ENCODE measurements around the gene PTCD3.

The PTCD3 gene

DNA sequence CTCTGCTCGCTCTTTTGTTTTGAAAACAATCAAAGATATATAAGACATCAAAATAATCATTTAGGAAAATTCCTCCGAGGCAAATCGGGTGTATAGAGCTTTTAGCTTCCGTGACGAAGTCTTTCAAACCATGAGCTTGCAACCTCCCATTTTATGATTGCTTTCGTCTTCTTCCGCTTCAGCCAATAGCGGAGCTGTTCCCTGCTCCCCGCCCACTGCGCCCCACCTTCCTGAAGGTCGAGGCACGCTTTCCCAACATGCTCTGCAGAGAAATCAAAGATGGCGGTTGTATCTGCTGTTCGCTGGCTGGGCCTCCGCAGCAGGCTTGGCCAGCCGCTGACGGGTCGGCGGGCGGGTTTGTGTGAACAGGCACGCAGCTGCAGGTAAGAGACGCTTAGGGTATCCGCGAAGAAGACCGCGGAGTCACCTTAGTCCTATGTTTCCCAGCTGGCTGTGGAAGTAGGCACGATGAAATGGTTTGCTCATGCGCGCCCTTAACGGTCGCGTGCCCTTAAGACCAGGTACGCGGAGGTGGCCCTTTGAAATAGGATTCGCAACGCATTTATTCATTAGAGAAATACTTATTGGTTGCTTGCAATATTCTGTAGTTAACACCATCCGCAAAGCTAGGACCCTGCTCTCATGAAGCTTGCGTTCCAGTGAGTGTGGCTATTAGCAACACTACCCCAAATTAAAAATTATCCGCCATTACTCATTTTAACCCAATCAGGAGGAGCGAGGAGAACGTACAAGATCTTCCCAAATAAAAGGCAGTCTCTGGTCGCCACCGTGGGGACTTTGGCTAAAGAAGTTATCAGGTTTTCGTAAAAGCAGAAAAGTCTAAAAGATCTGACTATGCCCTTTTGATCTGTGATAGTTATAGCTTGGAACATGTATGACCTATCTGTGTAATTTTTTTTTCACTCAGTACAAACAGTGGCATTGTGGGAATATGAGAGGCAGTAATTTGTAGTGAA lies at the start of gene PTCD3:
TSS of gene PTCD3 (plus strand) at position 267 of the 977 bp plus-strand sequence. CDS start at position 280, 13 bp downstream.
- peak within 1 kb of the TSS; percentile 92 for H3K4me3 ChIP-seq (ENCODE audit: low read depth, low read length)
- no peaks in the 10 kb centered on the region for H3K9me3 ChIP-seq (ENCODE audit: control insufficient read depth, insufficient read depth, low read depth, low read length)
- H3K27ac ChIP-seq (ENCODE audit: extremely low read depth, low read depth, low read length): peak within 1 kb of the TSS; percentile 63
- no peaks in the 10 kb centered on the region for H3K4me1 ChIP-seq (ENCODE audit: control insufficient read depth, insufficient read depth, low read length)
- POLR2A ChIA-PET: interaction anchor here (0.6 to 1.8 kb wide), 24 partner anchors 9 to 568 kb away, joined by 3 to 12 read pairs (median 4); partner anchors contain the start of genes IMMT, KDM3A and MAT2A
- CTCF ChIA-PET: interaction anchor here (0.6 to 2.0 kb wide), 4 partner anchors 14 to 585 kb away, joined by 3 to 5 read pairs (median 4); no protein-coding TSS in a partner anchor
- peaks cover 32 to 65% of the 10 kb centered on the region in 2 experiments for H3K36me3 ChIP-seq (ENCODE audit: control insufficient read depth in 2 of 2, insufficient read depth in 1 of 2, low read length in 2 of 2)
- TF ChIP-seq ZNF501 (tag by site-specific recombination; IDR thresholded peaks at IDR 0.05) (peak; percentile 60; the same call in 1 of the 2 replicates), ZSCAN16 (tag by site-specific recombination; IDR thresholded peaks at IDR 0.05) (no peak), YY1 (tag by site-specific recombination; IDR thresholded peaks at IDR 0.05) (peak; percentile 84), ZFHX2 (tag by site-specific recombination; conservative IDR thresholded peaks at IDR 0.05) (peak; percentile 41; the same call in 1 of the 2 replicates), ZNF335 (tag by site-specific recombination; conservative IDR thresholded peaks at IDR 0.05) (peak; percentile 72), SP7 (tag by site-specific recombination; IDR thresholded peaks at IDR 0.05) (no peak), ZNF155 (tag by site-specific recombination; IDR thresholded peaks at IDR 0.05) (no peak), OVOL3 (tag by site-specific recombination; IDR thresholded peaks at IDR 0.05) (no peak), KLF16 (tag by site-specific recombination; IDR thresholded peaks at IDR 0.05) (0 out of 2 replicates have a peak, but pooled peaks have one; percentile 19), FEZF1 (tag by site-specific recombination; IDR thresholded peaks at IDR 0.05) (no peak), SP3 (tag by site-specific recombination; IDR thresholded peaks at IDR 0.05) (peak; percentile 93), YY2 (tag by site-specific recombination; IDR thresholded peaks at IDR 0.05) (peak; percentile 84), RBAK (tag by site-specific recombination; IDR thresholded peaks at IDR 0.05) (no peak), KLF10 (tag by site-specific recombination; IDR thresholded peaks at IDR 0.05) (peak; percentile 98), ZNF341 (tag by site-specific recombination; IDR thresholded peaks at IDR 0.05; ENCODE audit: low read depth) (0 out of 2 replicates have a peak, but pooled peaks have one; percentile 11), ZNF76 (tag by site-specific recombination; IDR thresholded peaks at IDR 0.05; ENCODE audit: borderline replicate concordance, low read depth) (peak; percentile 87), SP2 (tag by site-specific recombination; IDR thresholded peaks at IDR 0.05) (peak; percentile 84), ZXDB (tag by site-specific recombination; IDR thresholded peaks at IDR 0.05) (peak; percentile 56; the same call in 1 of the 2 replicates), KLF9 (tag by site-specific recombination; IDR thresholded peaks at IDR 0.05; ENCODE audit: low read depth) (peak; percentile 61; the same call in 1 of the 2 replicates), ZNF768 (tag by site-specific recombination; IDR thresholded peaks at IDR 0.05) (no peak)
- TF ChIP-seq, protein P1, sequence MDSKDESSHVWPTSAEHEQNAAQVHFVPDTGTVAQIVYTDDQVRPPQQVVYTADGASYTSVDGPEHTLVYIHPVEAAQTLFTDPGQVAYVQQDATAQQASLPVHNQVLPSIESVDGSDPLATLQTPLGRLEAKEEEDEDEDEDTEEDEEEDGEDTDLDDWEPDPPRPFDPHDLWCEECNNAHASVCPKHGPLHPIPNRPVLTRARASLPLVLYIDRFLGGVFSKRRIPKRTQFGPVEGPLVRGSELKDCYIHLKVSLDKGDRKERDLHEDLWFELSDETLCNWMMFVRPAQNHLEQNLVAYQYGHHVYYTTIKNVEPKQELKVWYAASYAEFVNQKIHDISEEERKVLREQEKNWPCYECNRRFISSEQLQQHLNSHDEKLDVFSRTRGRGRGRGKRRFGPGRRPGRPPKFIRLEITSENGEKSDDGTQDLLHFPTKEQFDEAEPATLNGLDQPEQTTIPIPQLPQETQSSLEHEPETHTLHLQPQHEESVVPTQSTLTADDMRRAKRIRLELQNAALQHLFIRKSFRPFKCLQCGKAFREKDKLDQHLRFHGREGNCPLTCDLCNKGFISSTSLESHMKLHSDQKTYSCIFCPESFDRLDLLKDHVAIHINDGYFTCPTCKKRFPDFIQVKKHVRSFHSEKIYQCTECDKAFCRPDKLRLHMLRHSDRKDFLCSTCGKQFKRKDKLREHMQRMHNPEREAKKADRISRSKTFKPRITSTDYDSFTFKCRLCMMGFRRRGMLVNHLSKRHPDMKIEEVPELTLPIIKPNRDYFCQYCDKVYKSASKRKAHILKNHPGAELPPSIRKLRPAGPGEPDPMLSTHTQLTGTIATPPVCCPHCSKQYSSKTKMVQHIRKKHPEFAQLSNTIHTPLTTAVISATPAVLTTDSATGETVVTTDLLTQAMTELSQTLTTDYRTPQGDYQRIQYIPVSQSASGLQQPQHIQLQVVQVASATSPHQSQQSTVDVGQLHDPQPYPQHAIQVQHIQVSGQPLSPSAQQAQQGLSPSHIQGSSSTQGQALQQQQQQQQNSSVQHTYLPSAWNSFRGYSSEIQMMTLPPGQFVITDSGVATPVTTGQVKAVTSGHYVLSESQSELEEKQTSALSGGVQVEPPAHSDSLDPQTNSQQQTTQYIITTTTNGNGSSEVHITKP (tag by site-specific recombination; IDR thresholded peaks at IDR 0.05): peak; percentile 100
- TF ChIP-seq, protein P2, sequence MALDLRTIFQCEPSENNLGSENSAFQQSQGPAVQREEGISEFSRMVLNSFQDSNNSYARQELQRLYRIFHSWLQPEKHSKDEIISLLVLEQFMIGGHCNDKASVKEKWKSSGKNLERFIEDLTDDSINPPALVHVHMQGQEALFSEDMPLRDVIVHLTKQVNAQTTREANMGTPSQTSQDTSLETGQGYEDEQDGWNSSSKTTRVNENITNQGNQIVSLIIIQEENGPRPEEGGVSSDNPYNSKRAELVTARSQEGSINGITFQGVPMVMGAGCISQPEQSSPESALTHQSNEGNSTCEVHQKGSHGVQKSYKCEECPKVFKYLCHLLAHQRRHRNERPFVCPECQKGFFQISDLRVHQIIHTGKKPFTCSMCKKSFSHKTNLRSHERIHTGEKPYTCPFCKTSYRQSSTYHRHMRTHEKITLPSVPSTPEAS (tag by site-specific recombination; IDR thresholded peaks at IDR 0.05): no peak
- TF ChIP-seq, protein P3, sequence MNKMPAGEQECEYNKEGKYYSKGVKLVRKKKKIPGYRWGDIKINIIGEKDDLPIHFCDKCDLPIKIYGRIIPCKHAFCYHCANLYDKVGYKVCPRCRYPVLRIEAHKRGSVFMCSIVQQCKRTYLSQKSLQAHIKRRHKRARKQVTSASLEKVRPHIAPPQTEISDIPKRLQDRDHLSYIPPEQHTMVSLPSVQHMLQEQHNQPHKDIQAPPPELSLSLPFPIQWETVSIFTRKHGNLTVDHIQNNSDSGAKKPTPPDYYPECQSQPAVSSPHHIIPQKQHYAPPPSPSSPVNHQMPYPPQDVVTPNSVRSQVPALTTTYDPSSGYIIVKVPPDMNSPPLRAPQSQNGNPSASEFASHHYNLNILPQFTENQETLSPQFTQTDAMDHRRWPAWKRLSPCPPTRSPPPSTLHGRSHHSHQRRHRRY (tag by site-specific recombination; IDR thresholded peaks at IDR 0.05): no peak
- TF ChIP-seq, protein P4, sequence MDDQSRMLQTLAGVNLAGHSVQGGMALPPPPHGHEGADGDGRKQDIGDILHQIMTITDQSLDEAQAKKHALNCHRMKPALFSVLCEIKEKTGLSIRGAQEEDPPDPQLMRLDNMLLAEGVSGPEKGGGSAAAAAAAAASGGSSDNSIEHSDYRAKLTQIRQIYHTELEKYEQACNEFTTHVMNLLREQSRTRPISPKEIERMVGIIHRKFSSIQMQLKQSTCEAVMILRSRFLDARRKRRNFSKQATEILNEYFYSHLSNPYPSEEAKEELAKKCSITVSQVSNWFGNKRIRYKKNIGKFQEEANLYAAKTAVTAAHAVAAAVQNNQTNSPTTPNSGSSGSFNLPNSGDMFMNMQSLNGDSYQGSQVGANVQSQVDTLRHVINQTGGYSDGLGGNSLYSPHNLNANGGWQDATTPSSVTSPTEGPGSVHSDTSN (CRISPR knock-in tag; IDR thresholded peaks at IDR 0.05): peak; percentile 55; the same call in 1 of the 2 replicates
- TF ChIP-seq, protein P5, sequence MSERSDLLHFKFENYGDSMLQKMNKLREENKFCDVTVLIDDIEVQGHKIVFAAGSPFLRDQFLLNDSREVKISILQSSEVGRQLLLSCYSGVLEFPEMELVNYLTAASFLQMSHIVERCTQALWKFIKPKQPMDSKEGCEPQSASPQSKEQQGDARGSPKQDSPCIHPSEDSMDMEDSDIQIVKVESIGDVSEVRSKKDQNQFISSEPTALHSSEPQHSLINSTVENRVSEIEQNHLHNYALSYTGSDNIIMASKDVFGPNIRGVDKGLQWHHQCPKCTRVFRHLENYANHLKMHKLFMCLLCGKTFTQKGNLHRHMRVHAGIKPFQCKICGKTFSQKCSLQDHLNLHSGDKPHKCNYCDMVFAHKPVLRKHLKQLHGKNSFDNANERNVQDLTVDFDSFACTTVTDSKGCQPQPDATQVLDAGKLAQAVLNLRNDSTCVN (tag by site-specific recombination; optimal IDR thresholded peaks at IDR 0.05): peak; percentile 78
- TF ChIP-seq, protein P6, sequence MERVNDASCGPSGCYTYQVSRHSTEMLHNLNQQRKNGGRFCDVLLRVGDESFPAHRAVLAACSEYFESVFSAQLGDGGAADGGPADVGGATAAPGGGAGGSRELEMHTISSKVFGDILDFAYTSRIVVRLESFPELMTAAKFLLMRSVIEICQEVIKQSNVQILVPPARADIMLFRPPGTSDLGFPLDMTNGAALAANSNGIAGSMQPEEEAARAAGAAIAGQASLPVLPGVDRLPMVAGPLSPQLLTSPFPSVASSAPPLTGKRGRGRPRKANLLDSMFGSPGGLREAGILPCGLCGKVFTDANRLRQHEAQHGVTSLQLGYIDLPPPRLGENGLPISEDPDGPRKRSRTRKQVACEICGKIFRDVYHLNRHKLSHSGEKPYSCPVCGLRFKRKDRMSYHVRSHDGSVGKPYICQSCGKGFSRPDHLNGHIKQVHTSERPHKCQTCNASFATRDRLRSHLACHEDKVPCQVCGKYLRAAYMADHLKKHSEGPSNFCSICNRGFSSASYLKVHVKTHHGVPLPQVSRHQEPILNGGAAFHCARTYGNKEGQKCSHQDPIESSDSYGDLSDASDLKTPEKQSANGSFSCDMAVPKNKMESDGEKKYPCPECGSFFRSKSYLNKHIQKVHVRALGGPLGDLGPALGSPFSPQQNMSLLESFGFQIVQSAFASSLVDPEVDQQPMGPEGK (tag by site-specific recombination; IDR thresholded peaks at IDR 0.05): peak; percentile 58

Measured in HEK293 (cell line).